Hepatocyte (in vitro differentiated cells): ENCODE measurements around the gene MARK3. TPM values are rescaled to one million over a fixed set of nuclear protein-coding genes. Genes with fewer than 3 reads are reported as not detected.

ENCODE experiments used
- DNase-seq: peaks from one replicate; pipeline ENCODE4 v3.0.0-alpha.2; 2016; ENCODE audit warnings: low spot score
- H2AFZ ChIP-seq: fragments of 200-600 bp; sonication (generic); 2 replicates; pipeline ENCODE4 v1.6.0; 2016; ENCODE audit warnings: antibody characterized with exemption, mild to moderate bottlenecking
- H3K27ac ChIP-seq: fragments of 200-600 bp; sonication (generic); 2 replicates; pipeline ENCODE4 v1.5.1; 2016; ENCODE audit warnings: mild to moderate bottlenecking
- H3K27me3 ChIP-seq: fragments of 200-600 bp; sonication (generic); 2 replicates; pipeline ENCODE4 v1.6.1; 2016
- H3K36me3 ChIP-seq: fragments of 200-600 bp; sonication (generic); replicated peaks from 2 replicates; pipeline ENCODE4 v1.5.1; 2016; ENCODE audit warnings: low read depth; ENCODE audit not compliant: insufficient read depth
- H3K4me1 ChIP-seq: fragments of 200-600 bp; sonication (generic); 2 replicates; pipeline ENCODE4 v1.5.1; 2016; ENCODE audit warnings: mild to moderate bottlenecking, moderate library complexity; ENCODE audit not compliant: insufficient read depth
- H3K4me2 ChIP-seq: fragments of 200-600 bp; sonication (generic); 2 replicates; pipeline ENCODE4 v1.6.0; 2016
- H3K4me3 ChIP-seq: fragments of 200-600 bp; sonication (generic); 2 replicates; pipeline ENCODE4 v1.5.1; 2016; ENCODE audit warnings: mild to moderate bottlenecking
- H3K79me2 ChIP-seq: fragments of 200-600 bp; sonication (generic); 2 replicates; pipeline ENCODE4 v1.6.0; 2017; ENCODE audit warnings: mild to moderate bottlenecking
- H3K9me2 ChIP-seq: fragments of 200-600 bp; sonication (generic); replicated peaks from 2 replicates; pipeline ENCODE4 v1.6.0; 2017; ENCODE audit warnings: mild to moderate bottlenecking; ENCODE audit not compliant: insufficient read depth
- H3K9me3 ChIP-seq: fragments of 200-600 bp; sonication (generic); 2 replicates; pipeline ENCODE4 v1.5.1; 2016; ENCODE audit warnings: low read depth, mild to moderate bottlenecking
- H4K20me1 ChIP-seq: fragments of 200-600 bp; sonication (generic); 2 replicates; pipeline ENCODE4 v1.6.0; 2016; ENCODE audit warnings: mild to moderate bottlenecking; ENCODE audit not compliant: insufficient read depth, poor library complexity, severe bottlenecking
- CTCF ChIP-seq: fragments of 200-600 bp; sonication (generic); IDR thresholded peaks from 2 replicates; pipeline ENCODE4 v1.5.1; 2016; ENCODE audit warnings: antibody characterized with exemption, mild to moderate bottlenecking; ENCODE audit not compliant: poor library complexity
- EZH2 ChIP-seq: fragments of 200-600 bp; sonication (generic); IDR thresholded peaks from 2 replicates; pipeline ENCODE4 v1.6.1; 2016; ENCODE audit warnings: antibody characterized with exemption, mild to moderate bottlenecking, borderline replicate concordance
- EZH2phosphoT487 ChIP-seq: fragments of 200-600 bp; sonication (generic); IDR thresholded peaks from one replicate; pipeline ENCODE4 v1.6.1; 2018; ENCODE audit warnings: antibody characterized with exemption, mild to moderate bottlenecking, low read depth, moderate library complexity; ENCODE audit not compliant: unreplicated experiment, severe bottlenecking
- WGBS: methylation state at CpG from one replicate; pipeline ENCODE4 v1.1.6; 2016; ENCODE audit warnings: low lambda C conversion rate; ENCODE audit errors: missing lambda C conversion rate; 5-methylcytosine and 5-hydroxymethylcytosine counted together
- polyA plus RNA-seq: library from polyadenylated mRNA; unstranded; fragments of >200 nt; fragmentation: Nextera tagmentation; extraction: Ambion mirVana; gene quantifications from 2 replicates; pipeline ENCODE4 v1.2.1, GENCODE V29; 2016
- total RNA-seq: library from RNA; depleted of rRNA; stranded (reverse); fragments of >200 nt; gene quantifications from 2 replicates; pipeline ENCODE4 v1.2.3, GENCODE V29; 2014

Gene MARK3
- total and polyA plus RNA-seq, 2 experiments from 2014 or later = 56.3 to 71.7 TPM

- TF ChIP-seq CTCF (peak; percentile 53), EZH2phosphoT487 (no peak), EZH2 (no peak)
- no peaks in the 10 kb centered on the region for H3K9me2 ChIP-seq
- H3K9me3 ChIP-seq = no peaks in the 10 kb centered on the region
- peaks cover 50% of the 10 kb centered on the region for H3K4me1 ChIP-seq
- peaks cover 4% of the 10 kb centered on the region for H3K27me3 ChIP-seq
- H3K4me2 ChIP-seq = peak overlapping the region; percentile 100
- H4K20me1 ChIP-seq = peaks cover 27% of the 10 kb centered on the region
- H3K79me2 ChIP-seq = peaks cover 25% of the 10 kb centered on the region
- peak overlapping the region; percentile 90 for H3K27ac ChIP-seq
- no peaks in the 10 kb centered on the region for H3K36me3 ChIP-seq
- peak overlapping the region; percentile 49 for H2AFZ ChIP-seq
- 32% methylated on average over 8 of the region's 66 CpGs for WGBS
- H3K4me3 ChIP-seq = peak overlapping the region; percentile 91
- DNase-seq = peak; percentile 90
Measured at GRCh38 chr14:103520657-103521437, 135.6 kb downstream of the MARK3 start.

- no peak for DNase-seq
- Histone ChIP-seq H3K27ac (peak overlapping the region; percentile 90), H3K27me3 (peaks cover 4% of the 10 kb centered on the region), H3K36me3 (no peaks in the 10 kb centered on the region), H3K4me1 (peaks cover 56% of the 10 kb centered on the region), H3K4me2 (peak overlapping the region; percentile 100), H3K79me2 (peaks cover 25% of the 10 kb centered on the region), H3K9me3 (no peaks in the 10 kb centered on the region), H2AFZ (peak overlapping the region; percentile 49), H4K20me1 (peaks cover 27% of the 10 kb centered on the region), H3K4me3 (peak overlapping the region; percentile 91), H3K9me2 (no peaks in the 10 kb centered on the region)
- 5% methylated on average over 8 of the region's 77 CpGs for WGBS
- TF ChIP-seq EZH2 (no peak), CTCF (no peak), EZH2phosphoT487 (no peak)
Measured at GRCh38 chr14:103521438-103521950, 136.3 kb downstream of the MARK3 start.

- no peak for DNase-seq
- Histone ChIP-seq H3K27ac (peak overlapping the region; percentile 90), H4K20me1 (peaks cover 27% of the 10 kb centered on the region), H3K4me1 (peaks cover 62% of the 10 kb centered on the region), H2AFZ (peak overlapping the region; percentile 49), H3K9me2 (no peaks in the 10 kb centered on the region), H3K27me3 (peaks cover 4% of the 10 kb centered on the region), H3K79me2 (peaks cover 28% of the 10 kb centered on the region), H3K4me3 (peak overlapping the region; percentile 91), H3K9me3 (no peaks in the 10 kb centered on the region), H3K36me3 (no peaks in the 10 kb centered on the region), H3K4me2 (peak overlapping the region; percentile 100)
- WGBS = 1% methylated on average over 33 of the region's 74 CpGs
- no peak for TF ChIP-seq CTCF
- TF ChIP-seq EZH2phosphoT487 = no peak
- TF ChIP-seq EZH2 = no peak
Measured at GRCh38 chr14:103521951-103522563, 136.8 kb downstream of the MARK3 start.
